ENCODE measurements around the gene NXPE1. TPM values are rescaled to one million over a fixed set of nuclear protein-coding genes. Genes with fewer than 3 reads are reported as not detected.

Gene NXPE1
- total RNA-seq = not detected in 2 replicates

DNA sequence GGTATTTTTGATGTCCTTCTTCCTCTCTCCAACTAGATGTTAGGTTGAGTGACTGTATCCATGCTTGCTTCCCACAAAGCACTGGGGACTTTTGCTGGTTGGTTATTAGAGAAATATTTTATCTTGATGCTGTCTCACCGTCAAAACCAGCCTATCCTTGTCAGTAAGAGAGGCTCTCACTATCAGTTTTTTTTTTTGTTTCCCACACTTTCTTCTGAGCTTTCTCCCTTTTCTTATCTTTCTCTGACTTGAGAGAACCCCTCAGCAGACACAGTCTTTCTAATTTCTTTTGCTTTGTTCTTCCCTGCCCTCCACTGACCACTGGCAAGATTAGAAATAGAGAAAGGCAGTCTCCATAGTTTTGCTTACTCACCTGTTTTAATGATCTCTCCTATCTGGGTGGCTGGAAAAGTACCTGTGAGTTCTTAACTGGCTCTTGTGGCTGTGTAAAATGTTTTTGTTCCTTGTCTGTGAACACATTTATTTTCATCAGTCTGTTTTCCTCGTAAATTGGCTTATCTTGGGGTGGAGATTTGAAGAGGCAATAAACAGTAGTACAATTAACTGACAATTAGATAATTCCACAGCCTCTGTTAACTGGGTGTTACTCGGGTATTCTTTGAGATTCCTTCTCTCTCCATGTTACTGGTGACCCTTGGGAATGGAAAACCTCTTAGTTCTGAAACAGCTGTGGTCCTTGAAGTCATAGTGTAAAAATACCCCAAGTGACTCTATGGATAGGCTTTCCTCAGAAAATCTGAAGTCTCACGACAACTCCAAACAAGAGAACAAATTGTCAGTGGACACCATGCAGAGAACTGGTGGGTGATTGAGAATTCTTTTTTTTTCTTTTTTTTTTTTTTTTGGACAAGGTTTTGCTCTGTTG, at the start of gene NXPE1:
Gene NXPE1, minus strand, starts transcription at position 457 of the 886 bp plus-strand sequence. CDS start 8,680 bp downstream, outside the sequence.

GRCh38 chr11:114595571-114595970, 35.9 kb upstream of the NXPE1 start, which contains the start of gene NXPE4:
Gene NXPE4, minus strand, starts transcription at chr11:114595786. Its CDS starts 1,027 bp downstream, at chr11:114594759.

Small RNA genes within 50 kb of the gene (small RNA-seq; reads per million reads assigned to genes)
- not detected for gene RF01210

Other genes starting within 250 kb of the NXPE1 start
- gene C11orf71, start 159.4 kb downstream of the NXPE1 start, total RNA-seq = 2.6 and 2.7 TPM in 2 replicates
- 23.9 and 27.2 TPM in 2 replicates for gene RBM7, start 159.2 kb downstream of the NXPE1 start, total RNA-seq
- gene REXO2, start 120.4 kb downstream of the NXPE1 start, total RNA-seq = 98.5 and 101 TPM in 2 replicates
- gene NXPE4, start 35.9 kb upstream of the NXPE1 start, total RNA-seq = not detected in 2 replicates
- gene NXPE2, start 118.6 kb upstream of the NXPE1 start, total RNA-seq = under 0.01 TPM in 1 of 2 replicates, not detected in the other